SU-DHL-6 (cell line): ENCODE data around the gene RASGRF2.

Source experiments
- CTCF ChIP-seq: fragments of 200-600 bp; sonication (generic); IDR thresholded peaks from one replicate; pipeline ENCODE4 v1.5.1; 2017; ENCODE audit warnings: antibody characterized with exemption, mild to moderate bottlenecking, low read length, moderate library complexity; ENCODE audit not compliant: insufficient read depth, poor library complexity, severe bottlenecking
- EZH2phosphoT487 ChIP-seq: fragments of 200-600 bp; sonication (generic), shearing (Covaris generic); conservative IDR thresholded peaks from 2 replicates; pipeline ENCODE4 v1.6.1; 2018; ENCODE audit warnings: mild to moderate bottlenecking, antibody characterized with exemption, low read length, moderate library complexity, mixed read lengths

DNA sequence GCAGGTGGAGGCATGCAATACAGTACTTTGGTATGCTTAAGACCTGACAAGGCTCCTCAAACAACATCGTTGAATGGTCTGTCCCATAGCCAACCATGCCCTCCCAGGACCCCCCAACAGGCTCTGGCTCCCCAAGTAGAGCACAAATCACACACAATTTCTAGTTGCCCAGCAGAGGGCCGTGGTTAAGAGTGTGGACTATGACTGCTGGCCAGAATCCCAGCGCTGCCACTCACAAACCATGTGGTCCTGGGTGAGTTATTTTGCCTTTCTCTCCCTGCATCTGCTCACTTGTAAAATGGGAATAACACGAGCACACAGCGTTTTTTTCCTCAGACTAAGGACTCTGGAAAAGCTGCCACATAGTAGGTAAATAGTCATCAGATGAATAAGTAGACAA lies 279.4 kb downstream of the RASGRF2 start:
- TF ChIP-seq CTCF (no peak), EZH2phosphoT487 (no peak)
